Stimulated activated naive B cell treated with anti-CD40 and anti-IgM and Interleukin-4, amounts not matched to agents 10 μg/mL and 1 μg/mL and 100 μg/mL, for 72 hours (primary cell): ENCODE results near the gene PIMREG.

Experiments
- ATAC-seq, 2 donors: fragments of 150-1000 bp; cut with Tn5 transposase; replicated peaks; 2 replicates each; pipeline ENCODE4 v1.10.0; 2021; ENCODE audit warnings: moderate library complexity in 1 of 2
- DNase-seq: peaks from one replicate; pipeline ENCODE4 v3.0.0; 2021
- H3K27ac Mint-ChIP-seq: one replicate; pipeline ENCODE4 v1.8.0; 2022; ENCODE audit warnings: mild to moderate bottlenecking, mixed read lengths
- H3K27me3 Mint-ChIP-seq, 2 donors: one replicate each; pipeline ENCODE4 v1.8.0; 2022; ENCODE audit warnings: mixed read lengths in 2 of 2
- H3K36me3 Mint-ChIP-seq, 2 donors: one replicate each; pipeline ENCODE4 v1.8.0; 2022; ENCODE audit warnings: mixed read lengths in 2 of 2, mild to moderate bottlenecking in 1 of 2
- H3K4me1 Mint-ChIP-seq, 2 donors: one replicate each; pipeline ENCODE4 v1.8.0; 2022; ENCODE audit warnings: mixed read lengths in 2 of 2, mild to moderate bottlenecking in 1 of 2
- H3K4me3 Mint-ChIP-seq, 2 donors: one replicate each; pipeline ENCODE4 v1.8.0; 2022; ENCODE audit warnings: mild to moderate bottlenecking in 2 of 2, mixed read lengths in 2 of 2, moderate library complexity in 1 of 2
- H3K9me3 Mint-ChIP-seq, 2 donors: one replicate each; pipeline ENCODE4 v1.8.0; 2022; ENCODE audit warnings: mixed read lengths in 2 of 2, mild to moderate bottlenecking in 1 of 2

The PIMREG gene

GRCh38 chr17:6443692-6444570 is at the start of gene PIMREG:
TSS of gene PIMREG (plus strand) at chr17:6444455. CDS start at chr17:6445111, 656 bp downstream.
- Mint-ChIP-seq H3K27ac (peak within 1 kb of the TSS; percentile 93), H3K4me3 (peak within 1 kb of the TSS; percentile 89), H3K9me3 (no peaks in the 10 kb centered on the region), H3K36me3 (peaks cover 0 to 1% of the 10 kb centered on the region in 2 donors), H3K27me3 (peaks cover 9 to 13% of the 10 kb centered on the region in 2 donors), H3K4me1 (peaks cover 6% of the 10 kb centered on the region in 2 donors)
- ATAC-seq: peak; percentile 93 to 95
- DNase-seq: peak; percentile 90

- H3K9me3 Mint-ChIP-seq: peaks cover 5 to 7% of the 10 kb centered on the region in 2 donors
- DNase-seq: no peak
- H3K27me3 Mint-ChIP-seq: peaks cover 24 to 26% of the 10 kb centered on the region in 2 donors
- no peak for ATAC-seq
- H3K27ac Mint-ChIP-seq: no peak overlapping the region
- H3K36me3 Mint-ChIP-seq: peaks cover 0 to 4% of the 10 kb centered on the region in 2 donors
- no peak overlapping the region for H3K4me3 Mint-ChIP-seq
- H3K4me1 Mint-ChIP-seq: no peaks in the 10 kb centered on the region
Measured at GRCh38 chr17:6398955-6399354, 45.3 kb upstream of the PIMREG start.

GRCh38 chr17:6402258-6402657 is 42.0 kb upstream of the PIMREG start:
- Mint-ChIP-seq H3K36me3 (peaks cover 0 to 4% of the 10 kb centered on the region in 2 donors), H3K27ac (no peak overlapping the region), H3K4me1 (no peaks in the 10 kb centered on the region), H3K4me3 (no peak overlapping the region), H3K9me3 (peaks cover 5 to 6% of the 10 kb centered on the region in 2 donors), H3K27me3 (peaks cover 5 to 9% of the 10 kb centered on the region in 2 donors)
- no peak for DNase-seq
- no peak for ATAC-seq

GRCh38 chr17:6408276-6408675 is 36.0 kb upstream of the PIMREG start:
- Mint-ChIP-seq H3K36me3 (no peaks in the 10 kb centered on the region), H3K9me3 (no peaks in the 10 kb centered on the region), H3K4me1 (no peaks in the 10 kb centered on the region), H3K27ac (no peak overlapping the region), H3K27me3 (peaks cover 15 to 27% of the 10 kb centered on the region in 2 donors), H3K4me3 (no peak overlapping the region)
- ATAC-seq: no peak
- DNase-seq: no peak

- Mint-ChIP-seq H3K27me3 (peaks cover 15 to 32% of the 10 kb centered on the region in 2 donors), H3K27ac (no peak overlapping the region), H3K36me3 (no peaks in the 10 kb centered on the region), H3K9me3 (no peaks in the 10 kb centered on the region), H3K4me1 (no peaks in the 10 kb centered on the region), H3K4me3 (no peak overlapping the region)
- ATAC-seq (no peak), DNase-seq (no peak)
Measured at GRCh38 chr17:6408735-6409134, 35.5 kb upstream of the PIMREG start.

- DNase-seq: no peak
- Mint-ChIP-seq H3K9me3 (no peaks in the 10 kb centered on the region), H3K27me3 (peaks cover 16 to 38% of the 10 kb centered on the region in 2 donors), H3K27ac (no peak overlapping the region), H3K36me3 (no peaks in the 10 kb centered on the region), H3K4me1 (no peaks in the 10 kb centered on the region), H3K4me3 (no peak overlapping the region)
- peak; percentile 71 to 77 for ATAC-seq
Measured at GRCh38 chr17:6413065-6413464, 31.2 kb upstream of the PIMREG start.

GRCh38 chr17:6415616-6416015 is 28.6 kb upstream of the PIMREG start:
- no peaks in the 10 kb centered on the region for H3K9me3 Mint-ChIP-seq

GRCh38 chr17:6420173-6420641 is 24.0 kb upstream of the PIMREG start:
- Mint-ChIP-seq H3K27me3 (peaks cover 37 to 47% of the 10 kb centered on the region in 2 donors), H3K36me3 (no peaks in the 10 kb centered on the region), H3K27ac (no peak overlapping the region), H3K4me3 (no peak overlapping the region), H3K9me3 (no peaks in the 10 kb centered on the region), H3K4me1 (peaks cover 4 to 9% of the 10 kb centered on the region in 2 donors)
- DNase-seq (no peak), ATAC-seq (peak; percentile 31 to 60)

More at GRCh38 chr17:6415616-6416015, 28.6 kb upstream of the PIMREG start:
- H3K27me3 Mint-ChIP-seq: peaks cover 29 to 37% of the 10 kb centered on the region in 2 donors
- no peaks in the 10 kb centered on the region for H3K36me3 Mint-ChIP-seq
- H3K27ac Mint-ChIP-seq: no peak overlapping the region
- DNase-seq (no peak), ATAC-seq (no peak)
- H3K4me1 Mint-ChIP-seq: no peaks in the 10 kb centered on the region
- H3K4me3 Mint-ChIP-seq: no peak overlapping the region

GRCh38 chr17:6421700-6422604 is 22.3 kb upstream of the PIMREG start:
- no peak overlapping the region for H3K27ac Mint-ChIP-seq
- peak; percentile 52 for DNase-seq

GRCh38 chr17:6422654-6423241 is 21.5 kb upstream of the PIMREG start:
- no peak for ATAC-seq
- Mint-ChIP-seq H3K27me3 (peaks cover 30 to 40% of the 10 kb centered on the region in 2 donors), H3K4me3 (no peak overlapping the region), H3K36me3 (no peaks in the 10 kb centered on the region), H3K4me1 (peaks cover 8 to 19% of the 10 kb centered on the region in 2 donors), H3K27ac (no peak overlapping the region), H3K9me3 (no peaks in the 10 kb centered on the region)
- DNase-seq: no peak

More at GRCh38 chr17:6421700-6422604, 22.3 kb upstream of the PIMREG start:
- Mint-ChIP-seq H3K36me3 (no peaks in the 10 kb centered on the region), H3K4me1 (peaks cover 4 to 11% of the 10 kb centered on the region in 2 donors), H3K27me3 (peaks cover 30 to 47% of the 10 kb centered on the region in 2 donors), H3K9me3 (no peaks in the 10 kb centered on the region), H3K4me3 (no peak overlapping the region)
- peak; percentile 89 to 92 for ATAC-seq

- ATAC-seq (no peak), DNase-seq (no peak)
- Mint-ChIP-seq H3K27ac (no peak overlapping the region), H3K4me3 (no peak overlapping the region), H3K9me3 (no peaks in the 10 kb centered on the region), H3K4me1 (peaks cover 11 to 25% of the 10 kb centered on the region in 2 donors), H3K27me3 (peaks cover 26 to 38% of the 10 kb centered on the region in 2 donors), H3K36me3 (no peaks in the 10 kb centered on the region)
Measured at GRCh38 chr17:6423931-6424330, 20.3 kb upstream of the PIMREG start.

GRCh38 chr17:6425407-6425806 is 18.8 kb upstream of the PIMREG start:
- H3K27ac Mint-ChIP-seq: no peak overlapping the region
- ATAC-seq (no peak), DNase-seq (no peak)
- no peak overlapping the region for H3K4me3 Mint-ChIP-seq
- peaks cover 2 to 4% of the 10 kb centered on the region in 2 donors for H3K36me3 Mint-ChIP-seq
- peaks cover 11 to 25% of the 10 kb centered on the region in 2 donors for H3K4me1 Mint-ChIP-seq
- peaks cover 24 to 38% of the 10 kb centered on the region in 2 donors for H3K27me3 Mint-ChIP-seq
- peaks cover 0 to 4% of the 10 kb centered on the region in 2 donors for H3K9me3 Mint-ChIP-seq

- no peak overlapping the region for H3K4me3 Mint-ChIP-seq
- H3K27me3 Mint-ChIP-seq: peaks cover 16 to 30% of the 10 kb centered on the region in 2 donors
- ATAC-seq: no peak
- H3K27ac Mint-ChIP-seq: no peak overlapping the region
- peaks cover 10 to 24% of the 10 kb centered on the region in 2 donors for H3K4me1 Mint-ChIP-seq
- H3K36me3 Mint-ChIP-seq: peaks cover 4 to 7% of the 10 kb centered on the region in 2 donors
- H3K9me3 Mint-ChIP-seq: peaks cover 2 to 7% of the 10 kb centered on the region in 2 donors
- no peak for DNase-seq
Measured at GRCh38 chr17:6426356-6427101, 17.7 kb upstream of the PIMREG start.
